GM12878 (cell line): ENCODE measurements around the gene STEAP1B. TPM values are rescaled to one million over a fixed set of nuclear protein-coding genes. Genes with fewer than 3 reads are reported as not detected.

Experiments
- ATAC-seq: fragments of 200-7000 bp; cut with Tn5 transposase; 3 replicates; pipeline ENCODE4 v1.9.1; 2020; ENCODE audit warnings: mild to moderate bottlenecking, moderate library complexity
- BruUV-seq: library from RNA; stranded (reverse); fragments of 400-500 nt; replicated peaks from 2 replicates; lab custom pipeline; 2021; lab: Mats Ljungman, UMichigan
- CTCF ChIA-PET: fragments of 300-600 bp; sonication (Branson Sonifier 250); formaldehyde crosslinking; extraction: SDS; loops from one replicate; lab custom pipeline; 2021; ENCODE audit warnings: inconsistent platforms; lab: Yijun Ruan, JAX
- POLR2A ChIA-PET: fragments of 350-600 bp; formaldehyde crosslinking; extraction: SDS; loops from one replicate; lab custom pipeline; 2021; ENCODE audit warnings: inconsistent platforms; lab: Charles Lee
- RAD21 ChIA-PET: fragments of 300-600 bp; sonication (Branson Sonifier 250); formaldehyde crosslinking; loops from one replicate; lab custom pipeline; 2023; ENCODE audit warnings: antibody characterized with exemption; ENCODE audit not compliant: unreplicated experiment; lab: Charles Lee
- SMC1A ChIA-PET: fragments of 300-600 bp; sonication (Branson Sonifier 250); formaldehyde crosslinking; loops from one replicate; lab custom pipeline; 2023; ENCODE audit not compliant: unreplicated experiment, uncharacterized antibody; lab: Charles Lee
- DNase-seq: peaks from one replicate; pipeline ENCODE4 v3.0.0-alpha.2; 2011; ENCODE audit warnings: low read depth, low spot score
- FAIRE-seq: peaks from 3 replicates; lab custom pipeline; 2011; peaks lifted over from hg19 to GRCh38; lab: Jason Lieb, UNC
- H2AFZ ChIP-seq: 2 replicates; pipeline ENCODE4 v1.6.0; 2011; ENCODE audit warnings: low read depth, low read length, control low read depth; ENCODE audit not compliant: control insufficient read depth
- H3K27ac ChIP-seq: 2 replicates; pipeline ENCODE4 v1.5.1; 2011; ENCODE audit warnings: control low read depth; ENCODE audit not compliant: control insufficient read depth, insufficient read depth
- H3K27me3 ChIP-seq, 2 experiments: replicated peaks in 1 of 2; 2 replicates each; pipeline versions ENCODE4 v1.6.0 to v1.6.1; 2011; ENCODE audit warnings: low read length in 1 of 2; ENCODE audit not compliant: control insufficient read depth in 2 of 2, insufficient read depth in 2 of 2
- H3K36me3 ChIP-seq, 2 experiments: 2 replicates each; pipeline ENCODE4 v1.5.1; 2011; ENCODE audit warnings: low read length in 1 of 2; ENCODE audit not compliant: control insufficient read depth in 2 of 2, insufficient read depth in 2 of 2
- H3K4me1 ChIP-seq: 2 replicates; pipeline ENCODE4 v1.6.1; 2011; ENCODE audit warnings: mild to moderate bottlenecking, low read length, moderate library complexity, mixed read lengths; ENCODE audit not compliant: control insufficient read depth, insufficient read depth
- H3K4me2 ChIP-seq: 2 replicates; pipeline ENCODE4 v1.6.0; 2011; ENCODE audit warnings: control low read depth; ENCODE audit not compliant: control insufficient read depth, insufficient read depth
- H3K4me3 ChIP-seq: fragments of 200-600 bp; sonication (generic); 2 replicates; pipeline ENCODE4 v1.5.1; 2016
- H3K79me2 ChIP-seq: 2 replicates; pipeline ENCODE4 v1.6.0; 2011; ENCODE audit warnings: low read length; ENCODE audit not compliant: control insufficient read depth, insufficient read depth
- H3K9ac ChIP-seq: 2 replicates; pipeline ENCODE4 v1.8.0; 2011; ENCODE audit warnings: low read length, control low read depth, mixed read lengths; ENCODE audit not compliant: control insufficient read depth, insufficient read depth
- H3K9me3 ChIP-seq: replicated peaks from 3 replicates; pipeline ENCODE4 v1.5.1; 2011; ENCODE audit warnings: mild to moderate bottlenecking, low read length; ENCODE audit not compliant: control insufficient read depth, insufficient read depth
- H4K20me1 ChIP-seq: 2 replicates; pipeline ENCODE4 v1.6.0; 2011; ENCODE audit not compliant: control insufficient read depth, insufficient read depth
- BACH1 ChIP-seq: fragments of 450-650 bp; IDR thresholded peaks from 2 replicates; pipeline ENCODE4 v1.6.1; 2017; ENCODE audit warnings: mild to moderate bottlenecking, borderline replicate concordance
- CBFB ChIP-seq: IDR thresholded peaks from 2 replicates; pipeline ENCODE4 v1.6.1; 2016; ENCODE audit warnings: antibody characterized with exemption, low read depth
- CHD2 ChIP-seq: IDR thresholded peaks from 2 replicates; pipeline ENCODE4 v1.6.1; 2011; ENCODE audit warnings: low read depth, low read length, improper control_type of control experiment, borderline replicate concordance
- CHD4 ChIP-seq: fragments of 200-600 bp; sonication (generic); IDR thresholded peaks from 2 replicates; pipeline ENCODE4 v1.6.1; 2016; ENCODE audit warnings: mild to moderate bottlenecking
- CREM ChIP-seq: IDR thresholded peaks from 2 replicates; pipeline ENCODE4 v1.6.1; 2014; ENCODE audit warnings: antibody characterized with exemption, low read depth
- E2F4 ChIP-seq: IDR thresholded peaks from 2 replicates; pipeline ENCODE4 v1.6.1; 2012; ENCODE audit warnings: low read depth, low read length, improper control_type of control experiment
- GABPA ChIP-seq: IDR thresholded peaks from 2 replicates; pipeline ENCODE4 v1.6.1; 2014; ENCODE audit warnings: antibody characterized with exemption, low read depth, mild to moderate bottlenecking, inconsistent platforms
- KDM1A ChIP-seq: fragments of 200-600 bp; sonication (generic); IDR thresholded peaks from 2 replicates; pipeline ENCODE4 v1.6.1; 2016; ENCODE audit warnings: borderline replicate concordance
- MYC ChIP-seq: IDR thresholded peaks from 2 replicates; pipeline ENCODE4 v1.6.1; 2011; ENCODE audit warnings: mild to moderate bottlenecking, low read length, moderate library complexity, inconsistent platforms; ENCODE audit not compliant: insufficient read depth, insufficient replicate concordance, insufficient read length, severe bottlenecking
- NFIC ChIP-seq: IDR thresholded peaks from 2 replicates; pipeline ENCODE4 v1.6.1; 2012; ENCODE audit warnings: low read depth, mild to moderate bottlenecking, inconsistent platforms, low read length, moderate library complexity
- PAX8 ChIP-seq: fragments of 450-650 bp; IDR thresholded peaks from 2 replicates; pipeline ENCODE4 v1.6.1; 2017; ENCODE audit warnings: mild to moderate bottlenecking, moderate library complexity
- PML ChIP-seq: IDR thresholded peaks from 2 replicates; pipeline ENCODE4 v1.6.1; 2012; ENCODE audit warnings: low read length, inconsistent platforms
- POLR2AphosphoS2 ChIP-seq: IDR thresholded peaks from 2 replicates; pipeline ENCODE4 v1.6.1; 2011; ENCODE audit warnings: low read depth, mild to moderate bottlenecking, low read length, improper control_type of control experiment, moderate library complexity
- REST ChIP-seq: IDR thresholded peaks from 2 replicates; pipeline ENCODE4 v1.6.1; 2012; ENCODE audit warnings: mild to moderate bottlenecking, low read depth, low read length
- SPI1 ChIP-seq: IDR thresholded peaks from 2 replicates; pipeline ENCODE4 v1.6.1; 2011; ENCODE audit warnings: low read depth, mild to moderate bottlenecking, low read length, moderate library complexity, borderline replicate concordance; ENCODE audit not compliant: insufficient read depth
- SREBF2 ChIP-seq: IDR thresholded peaks from 2 replicates; pipeline ENCODE4 v1.6.1; 2012; ENCODE audit warnings: mild to moderate bottlenecking, low read length
- ZNF687 ChIP-seq: fragments of 450-650 bp; IDR thresholded peaks from 2 replicates; pipeline ENCODE4 v1.6.1; 2017; ENCODE audit warnings: mild to moderate bottlenecking, moderate library complexity
- WGBS: methylation state at CpG from one replicate; pipeline ENCODE4 v1.1.6; 2016; ENCODE audit warnings: low lambda C conversion rate; ENCODE audit not compliant: insufficient replicate concordance, insufficient coverage; ENCODE audit errors: missing lambda C conversion rate; 5-methylcytosine and 5-hydroxymethylcytosine counted together
- in situ Hi-C: fragments of 300-500 bp; cut with MboI; formaldehyde crosslinking; loops from 9 replicates; pipeline ENCODE4 v1.14.3; 2018; ENCODE audit warnings: mixed read lengths
- intact Hi-C: fragments of 100-400 bp; cut with micrococcal nuclease; formaldehyde crosslinking; loops from one replicate; pipeline ENCODE4 v1.14.2; 2022; ENCODE audit not compliant: unreplicated experiment
- polyA plus RNA-seq, 11 experiments: library from polyadenylated mRNA; depleted of rRNA in 4 of 11; unstranded in 6 of 11; stranded (reverse) in 5 of 11; fragments of >200 nt; fragmentation: Nextera tagmentation in 4 of 11; fragmentation: Illumina TruSeq in 1 of 11; extraction: Ambion mirVana in 4 of 11; extraction: Trizol in 1 of 11; gene quantifications; 1 replicate in 1 of 11; 2 replicates in 10 of 11; pipeline versions ENCODE4 v1.2.1 to v1.2.3, GENCODE V29; 2011 to 2016; ENCODE audit warnings: inconsistent platforms in 2 of 11, missing spikeins in 2 of 11, low read depth in 1 of 11
- total RNA-seq, 4 experiments: library from RNA; depleted of rRNA in 3 of 4; stranded (reverse); fragments of >200 nt in 3 of 4; fragmentation: Illumina TruSeq in 1 of 4; extraction: Trizol in 1 of 4; gene quantifications; 2 replicates each; pipeline versions ENCODE4 v1.2.1 to v1.2.3, GENCODE V29; 2013 to 2021

Gene STEAP1B
- total and polyA plus RNA-seq, 10 of the 15 experiments (the other 5 are each of a cell fraction or from before 2014, with no cell fraction given): 0.14 TPM; not detected in 9

GRCh38 chr7:22427855-22428254 is 72.1 kb downstream of the STEAP1B start:
- no TSS peak for BruUV-seq
- in situ Hi-C loops: no loop called here
- intact Hi-C loops: no loop called here
- H3K27ac ChIP-seq: no peak overlapping the region
- FAIRE-seq (no peak), DNase-seq (no peak), ATAC-seq (no peak)
- no peak overlapping the region for H3K9ac ChIP-seq
- H3K4me2 ChIP-seq: no peak overlapping the region
- H3K79me2 ChIP-seq: no peaks in the 10 kb centered on the region
- POLR2A ChIA-PET: interaction anchor here (0.6 to 0.9 kb wide), 2 partner anchors 11 to 1190 kb away, joined by 5 read pairs; no protein-coding TSS in a partner anchor
- H3K4me3 ChIP-seq: no peak overlapping the region
- RAD21 ChIA-PET: no interaction called here
- SMC1A ChIA-PET: interaction anchor here (4.1 kb wide), 1 partner anchor 11 kb away, joined by 24 read pairs; no protein-coding TSS in a partner anchor
- no peaks in the 10 kb centered on the region for H3K9me3 ChIP-seq
- peaks cover 6% of the 10 kb centered on the region; the same call in 1 of the 2 replicates for H3K4me1 ChIP-seq
- 48% methylated on average over 2 of the region's 2 CpGs for WGBS
- no peaks in the 10 kb centered on the region for H3K27me3 ChIP-seq
- H2AFZ ChIP-seq: no peak overlapping the region
- H4K20me1 ChIP-seq: no peaks in the 10 kb centered on the region
- CTCF ChIA-PET: interaction anchor here (0.6 to 1.7 kb wide), 3 partner anchors 12 to 566 kb away, joined by 3 to 5 read pairs (median 4); no protein-coding TSS in a partner anchor
- no peaks in the 10 kb centered on the region for H3K36me3 ChIP-seq
- TF ChIP-seq GABPA: no peak
- TF ChIP-seq PAX8: no peak
- TF ChIP-seq MYC: no peak
- no peak for TF ChIP-seq REST
- TF ChIP-seq POLR2AphosphoS2: no peak
- no peak for TF ChIP-seq CHD2
- TF ChIP-seq E2F4: no peak
- no peak for TF ChIP-seq BACH1
- no peak for TF ChIP-seq CHD4
- TF ChIP-seq CREM: no peak
- TF ChIP-seq SREBF2: no peak
- TF ChIP-seq KDM1A: no peak
- TF ChIP-seq CBFB: no peak
- TF ChIP-seq ZNF687: no peak
- TF ChIP-seq NFIC: no peak
- TF ChIP-seq PML: no peak
- no peak for TF ChIP-seq SPI1
